T47D (cell line): ENCODE data around the gene NUCKS1.

Experiments used
- DNase-seq, 2 experiments: peaks; one replicate each; pipeline versions ENCODE4 v3.0.0 to v3.0.0-alpha.2; 2011 to 2012; ENCODE audit warnings: low read depth in 1 of 2, low spot score in 1 of 2
- JUND ChIP-seq: IDR thresholded peaks from 2 replicates; pipeline ENCODE4 v1.6.1; 2012; ENCODE audit warnings: low read depth
- in situ Hi-C: cut with HindIII; loops from 2 replicates; pipeline ENCODE4 v1.10.0; 2016; ENCODE audit warnings: low sequenced_read_pairs, low pct_unique_long_range_greater_than_20kb

The NUCKS1 gene, protein sequence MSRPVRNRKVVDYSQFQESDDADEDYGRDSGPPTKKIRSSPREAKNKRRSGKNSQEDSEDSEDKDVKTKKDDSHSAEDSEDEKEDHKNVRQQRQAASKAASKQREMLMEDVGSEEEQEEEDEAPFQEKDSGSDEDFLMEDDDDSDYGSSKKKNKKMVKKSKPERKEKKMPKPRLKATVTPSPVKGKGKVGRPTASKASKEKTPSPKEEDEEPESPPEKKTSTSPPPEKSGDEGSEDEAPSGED

DNA sequence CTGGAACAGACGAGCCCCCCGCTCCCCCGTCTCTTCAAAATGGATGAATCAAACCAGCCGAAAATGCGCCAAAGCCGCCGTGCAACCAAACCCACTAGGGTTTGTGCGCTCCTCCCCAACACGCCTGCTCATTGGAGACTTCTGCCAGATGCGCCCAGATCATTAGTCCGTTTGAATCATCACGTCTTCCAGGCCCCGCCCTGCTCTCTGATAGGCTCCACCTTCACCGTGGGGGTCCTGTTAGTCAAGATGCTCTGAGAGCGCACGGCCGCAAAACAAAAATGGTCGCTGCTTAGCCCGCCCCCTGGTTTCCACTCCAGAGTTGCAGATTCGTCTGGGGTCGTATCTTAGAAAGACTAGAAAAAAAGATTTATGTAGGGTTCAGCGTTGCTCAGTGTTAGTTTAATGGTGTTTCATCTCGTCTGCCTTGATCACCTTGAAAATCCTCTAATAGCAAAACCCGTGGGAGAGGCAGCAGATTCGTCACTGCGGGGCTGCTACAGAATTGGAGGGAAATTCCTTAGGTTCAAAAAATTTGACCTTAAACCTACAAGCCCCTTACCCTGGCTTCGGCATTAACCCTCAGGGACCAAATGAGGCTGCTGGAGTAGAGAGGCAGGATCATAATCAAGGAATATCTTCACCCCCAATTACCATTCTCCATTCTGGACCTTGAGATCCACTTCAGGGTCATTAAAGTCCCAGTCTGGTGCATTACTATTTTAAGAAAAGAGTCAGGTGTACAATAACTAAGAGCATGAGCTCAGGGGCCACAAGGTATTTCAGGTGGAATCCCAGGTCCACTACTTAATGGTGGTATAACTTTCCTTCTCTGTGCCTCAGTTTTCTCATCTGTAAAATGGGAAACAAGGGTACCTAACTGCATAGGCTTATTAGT is at the start of gene NUCKS1:
Gene NUCKS1, minus strand, starts transcription at position 45 of the 898 bp plus-strand sequence. CDS start 209 bp downstream, outside the sequence.
- TF ChIP-seq JUND, result no peak
- in situ Hi-C loops, result no loop called here
- peak; percentile 84 to 100 for DNase-seq

DNA sequence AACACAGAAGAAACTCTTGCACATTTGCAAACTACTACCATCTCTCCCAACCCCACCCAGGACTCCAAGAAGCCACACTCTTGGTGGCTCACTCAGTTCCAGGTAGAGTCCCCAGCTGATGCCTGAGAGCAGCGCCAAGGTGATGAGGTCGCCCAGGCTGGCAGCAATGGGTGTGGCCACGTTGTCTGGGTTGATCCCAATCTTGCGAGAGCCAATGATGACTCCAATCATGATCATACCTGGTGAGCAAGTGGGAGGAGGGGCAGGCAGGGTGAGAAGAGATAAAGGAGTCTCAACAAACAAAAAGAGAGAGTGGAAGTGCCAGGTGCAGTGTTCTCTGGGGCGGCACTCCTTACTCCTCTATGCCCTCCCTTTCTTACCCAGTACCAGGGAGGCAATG is 48.6 kb upstream of the NUCKS1 start:
- no peak for DNase-seq
- in situ Hi-C loops, result no loop called here
- TF ChIP-seq JUND, result no peak

DNA sequence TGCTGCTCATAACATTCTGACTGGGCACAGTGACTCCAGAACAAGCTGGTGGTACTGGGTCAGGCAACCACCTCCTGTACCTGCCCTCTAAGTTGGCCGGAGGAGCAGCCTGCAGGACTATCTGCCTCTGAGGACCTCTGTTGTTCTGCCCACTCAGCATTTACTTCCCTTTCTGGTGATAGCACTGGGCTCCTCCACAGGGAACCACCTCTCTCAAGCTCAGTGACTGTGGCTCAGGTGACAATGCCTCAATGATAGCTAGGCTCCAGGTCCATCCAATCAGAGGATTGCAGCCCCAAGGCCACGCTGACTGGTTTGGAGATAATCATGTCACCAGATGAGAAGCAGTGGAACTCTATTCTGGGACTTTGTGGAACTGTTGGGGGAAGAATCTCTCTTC is 47.2 kb upstream of the NUCKS1 start:
- DNase-seq, result no peak
- in situ Hi-C loops, result no loop called here
- TF ChIP-seq JUND, result no peak

DNA sequence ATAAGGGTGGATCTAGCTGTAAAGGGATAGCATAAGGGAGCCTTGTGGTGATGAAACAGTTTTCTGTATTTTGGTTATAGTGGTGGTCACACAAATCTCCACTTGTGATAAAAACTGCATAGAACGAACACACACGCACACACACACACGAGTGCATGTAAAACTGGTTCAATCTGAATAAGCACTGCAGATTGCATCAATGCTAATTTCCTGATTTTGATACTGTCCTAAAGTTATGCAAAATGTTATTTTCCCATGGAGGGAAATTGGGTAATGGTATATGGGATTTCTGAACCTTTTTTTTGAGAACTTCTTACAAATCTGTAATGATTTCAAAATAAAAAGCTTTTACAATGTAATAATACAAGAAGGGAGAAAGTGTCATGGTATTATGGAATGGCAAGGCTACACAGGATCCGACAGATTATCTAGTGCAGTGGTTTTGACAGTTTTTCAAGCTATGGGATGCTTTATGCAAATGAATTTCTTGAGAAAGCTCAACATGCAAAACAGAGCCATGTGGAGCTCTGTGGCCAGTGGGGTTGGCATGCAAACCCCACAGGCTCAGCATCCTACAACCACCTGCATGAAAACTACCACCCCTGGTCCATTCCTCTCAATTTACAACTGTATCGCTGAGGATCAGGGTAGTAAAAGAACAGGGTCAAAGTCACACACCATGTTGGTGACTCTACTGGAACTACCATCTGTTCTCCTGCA is 44.2 kb upstream of the NUCKS1 start:
- no peak for TF ChIP-seq JUND
- in situ Hi-C loops, result no loop called here
- DNase-seq, result no peak

DNA sequence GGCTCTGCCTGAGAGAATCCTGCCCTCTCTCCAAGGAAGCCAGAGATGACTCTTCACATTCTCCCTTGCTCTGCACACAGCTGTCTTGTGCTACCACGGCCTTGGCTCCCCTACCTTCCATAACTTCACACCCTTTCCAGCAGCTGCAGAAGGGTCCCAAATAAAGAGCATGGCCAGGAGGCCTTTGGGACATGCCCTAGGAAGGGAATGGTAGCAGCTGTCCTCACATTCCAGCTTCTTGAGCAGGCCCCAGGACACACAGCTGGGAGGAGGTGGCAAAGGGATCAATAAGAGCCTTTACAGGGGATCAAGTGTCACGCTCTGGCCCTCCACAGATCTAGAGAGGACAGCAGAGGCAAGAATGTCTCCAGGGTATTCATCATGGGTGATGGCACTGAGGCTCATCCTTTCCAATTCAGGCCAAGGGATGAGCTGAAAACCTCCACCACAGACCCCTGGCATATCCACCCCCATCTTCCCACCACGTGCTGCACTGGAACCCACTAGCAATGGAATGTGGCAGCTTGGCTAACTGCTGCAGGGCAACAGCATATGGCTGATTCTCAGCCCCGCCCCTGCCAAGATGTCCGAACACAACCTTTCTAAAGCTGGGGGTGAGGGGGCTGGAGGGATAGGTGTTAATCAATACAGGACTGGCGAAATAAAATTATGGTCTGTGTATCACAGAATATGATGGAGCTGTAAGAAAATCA is 43.1 kb upstream of the NUCKS1 start:
- in situ Hi-C loops, result no loop called here
- TF ChIP-seq JUND, result no peak
- DNase-seq, result no peak

DNA sequence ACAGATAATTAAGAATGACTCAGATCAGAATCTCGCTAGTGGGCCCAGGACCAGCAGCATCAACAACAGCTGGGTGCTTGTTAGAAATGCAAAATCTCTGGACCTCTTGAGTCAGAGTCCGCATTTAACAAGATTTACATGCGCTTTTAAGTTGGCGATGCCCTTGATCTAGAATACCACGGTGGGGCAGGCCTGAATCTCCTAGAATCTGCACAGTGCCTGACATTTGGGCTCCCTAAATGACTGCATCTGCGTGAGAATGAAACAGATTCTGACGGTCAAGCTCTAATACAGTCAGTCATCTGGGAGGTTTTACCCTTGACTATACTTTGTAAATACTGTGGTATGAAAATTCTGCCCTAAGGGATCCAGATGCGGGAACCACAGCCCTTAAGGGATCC is 42.5 kb upstream of the NUCKS1 start:
- DNase-seq, result no peak
- no peak for TF ChIP-seq JUND
- in situ Hi-C loops, result no loop called here

DNA sequence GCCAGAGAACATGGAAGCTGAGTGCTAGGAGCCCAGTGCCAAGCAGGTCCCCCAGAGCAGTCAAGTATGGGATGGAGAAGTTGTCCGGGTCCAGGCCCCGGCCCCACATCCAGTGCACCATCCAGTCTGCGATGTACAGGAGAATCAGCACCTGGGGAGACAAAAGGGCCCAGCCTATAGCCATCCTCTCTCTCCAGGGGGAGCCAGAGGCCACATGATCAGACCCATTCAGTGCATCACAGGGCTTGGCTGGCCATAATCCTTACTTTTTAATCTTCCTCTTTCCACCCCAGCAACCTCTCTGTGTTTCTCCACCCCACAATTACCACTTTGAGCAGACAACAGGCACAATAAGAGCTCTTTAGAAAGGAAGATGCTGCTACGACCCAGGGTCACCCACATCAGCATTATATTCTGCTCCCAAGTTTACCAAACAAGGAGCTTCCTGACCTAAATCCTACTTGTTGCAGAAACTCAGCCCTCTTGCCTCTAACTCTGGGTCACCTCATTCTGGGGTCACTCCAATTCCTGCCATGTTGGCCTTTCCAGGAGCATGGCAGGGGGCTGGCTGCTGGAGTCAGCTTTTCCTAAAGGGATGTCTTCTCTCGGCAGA is 41.7 kb upstream of the NUCKS1 start:
- in situ Hi-C loops, result no loop called here
- TF ChIP-seq JUND, result no peak
- DNase-seq, result peak; percentile 81 to 82

DNA sequence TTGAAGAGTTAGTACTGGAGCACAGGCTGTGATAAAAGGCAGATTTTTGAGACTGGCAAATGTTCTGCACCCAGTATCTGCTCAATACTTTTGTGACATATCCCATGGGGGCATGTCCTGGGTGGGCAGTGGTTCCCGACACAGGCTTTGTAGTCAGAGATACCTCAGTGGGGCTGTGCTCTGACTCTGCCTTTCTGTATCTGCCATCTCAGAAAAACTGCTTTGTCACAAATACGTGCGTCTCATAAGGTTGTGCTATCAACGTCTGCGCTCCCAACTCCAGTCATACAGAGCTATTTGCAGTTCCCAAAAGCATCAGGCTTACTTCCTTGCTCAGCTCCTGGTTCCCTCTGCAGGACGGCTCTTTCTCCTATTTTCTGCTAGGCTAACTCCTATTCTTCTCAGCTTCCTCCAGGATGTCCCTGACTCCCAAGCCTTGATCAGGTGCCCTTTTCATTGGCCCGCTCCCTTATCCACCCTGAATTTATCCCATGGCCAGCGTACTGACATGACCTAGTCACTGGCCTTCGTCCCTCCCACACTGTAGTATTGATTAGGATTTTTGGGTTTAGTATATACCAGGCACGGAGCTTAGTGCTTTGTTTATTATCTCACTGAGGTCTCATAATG is 37.4 kb upstream of the NUCKS1 start:
- DNase-seq, result no peak
- in situ Hi-C loops, result no loop called here
- TF ChIP-seq JUND, result no peak

DNA sequence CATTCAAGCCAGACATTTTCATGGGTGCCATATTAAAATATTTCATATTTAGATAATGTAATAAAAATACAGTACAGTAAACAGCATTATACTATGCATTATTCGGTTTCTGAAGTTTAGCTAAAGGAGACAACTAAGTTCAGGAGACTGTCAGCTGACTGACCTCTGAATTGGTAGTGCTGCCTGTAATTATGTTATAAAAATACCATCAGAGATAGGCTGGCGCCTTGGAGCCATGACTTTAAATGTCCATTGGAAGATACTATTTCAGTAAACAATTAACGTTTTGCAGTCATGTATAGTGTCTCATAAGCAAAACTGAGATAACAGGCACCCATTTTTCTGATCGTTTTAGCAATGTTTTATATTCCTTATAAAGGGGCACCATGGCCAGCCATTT is 36.6 kb upstream of the NUCKS1 start:
- TF ChIP-seq JUND, result no peak
- DNase-seq, result no peak
- in situ Hi-C loops, result no loop called here

DNA sequence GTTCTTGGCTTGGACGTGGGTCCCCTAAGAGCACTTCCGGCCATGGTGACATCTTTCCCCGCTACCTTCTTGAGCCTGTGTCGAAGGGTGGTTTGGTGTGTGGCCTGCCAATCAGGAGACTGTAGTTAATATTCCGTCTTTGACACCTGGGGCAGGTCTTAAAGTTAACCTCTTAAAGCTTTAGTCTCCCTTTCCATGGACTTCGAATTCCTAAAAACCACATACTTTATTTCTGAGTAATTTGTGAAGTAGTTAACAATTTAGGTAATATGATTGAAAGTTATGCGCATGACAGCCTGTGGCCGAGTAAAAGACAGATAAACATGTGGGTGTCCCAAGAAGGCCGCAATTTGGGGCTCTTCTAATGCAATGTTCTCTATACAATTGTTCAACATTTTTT is 35.5 kb upstream of the NUCKS1 start:
- TF ChIP-seq JUND, result no peak
- no peak for DNase-seq
- in situ Hi-C loops, result no loop called here

DNA sequence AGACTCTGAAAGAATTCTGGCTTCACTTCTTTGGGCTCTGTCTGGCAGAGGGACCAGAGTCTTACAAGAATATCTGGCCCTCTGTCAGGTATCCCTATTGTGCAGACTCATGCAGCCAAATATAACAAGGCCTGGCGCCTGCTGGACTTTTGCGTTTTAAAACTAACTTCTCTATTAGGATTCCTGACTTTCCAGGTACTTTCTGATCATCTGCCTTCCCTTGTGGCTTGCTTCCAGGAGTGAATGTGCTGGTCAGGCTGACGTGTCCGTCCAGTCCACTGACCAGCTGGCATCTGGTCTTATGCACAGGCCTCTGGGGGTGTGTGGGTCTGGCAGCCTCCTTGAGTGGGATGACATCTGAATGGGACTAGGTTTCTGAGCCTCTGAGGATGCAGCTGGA is 33.9 kb upstream of the NUCKS1 start:
- TF ChIP-seq JUND, result no peak
- no peak for DNase-seq
- in situ Hi-C loops, result no loop called here

DNA sequence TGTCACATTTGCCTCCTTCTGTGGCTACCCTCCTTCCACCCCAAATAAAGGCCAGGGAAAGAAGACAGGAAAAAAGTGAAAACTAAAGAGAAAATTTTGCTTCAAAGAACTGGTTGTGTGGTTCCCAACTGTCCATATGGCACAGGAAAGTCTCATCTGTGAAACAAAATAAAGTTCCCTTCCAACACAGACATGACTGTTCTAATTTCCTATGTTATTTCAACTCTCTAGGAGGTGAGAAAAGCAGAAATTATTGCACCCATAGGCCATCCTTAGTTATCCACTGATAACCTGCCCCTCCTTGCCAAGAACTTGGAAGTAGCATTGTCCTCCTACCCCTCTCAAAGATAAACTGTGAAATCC is 33.4 kb upstream of the NUCKS1 start:
- no peak for DNase-seq
- no peak for TF ChIP-seq JUND
- in situ Hi-C loops, result no loop called here
